Neural progenitor cell (in vitro differentiated cells): ENCODE data around the gene EGR4. TPM values are rescaled to one million over a fixed set of nuclear protein-coding genes. Genes with fewer than 3 reads are reported as not detected.

Source experiments
- DNase-seq: peaks from one replicate; pipeline ENCODE4 v3.0.0-alpha.2; 2016; ENCODE audit warnings: low spot score
- H2AFZ ChIP-seq: fragments of 200-600 bp; sonication (generic); replicated peaks from 2 replicates; pipeline ENCODE4 v1.6.1; 2016; ENCODE audit warnings: antibody characterized with exemption
- H3F3A ChIP-seq: fragments of 200-600 bp; sonication (generic); 2 replicates; pipeline ENCODE4 v1.6.1; 2016; ENCODE audit warnings: antibody characterized with exemption, low read depth
- H3K27ac ChIP-seq: fragments of 200-600 bp; sonication (generic); 2 replicates; pipeline ENCODE4 v1.5.1; 2016; ENCODE audit warnings: mild to moderate bottlenecking
- H3K27me3 ChIP-seq: fragments of 200-600 bp; sonication (generic); 2 replicates; pipeline ENCODE4 v1.6.1; 2016; ENCODE audit warnings: mild to moderate bottlenecking, moderate library complexity
- H3K36me3 ChIP-seq: fragments of 200-600 bp; sonication (generic); 2 replicates; pipeline ENCODE4 v1.5.1; 2016
- H3K4me1 ChIP-seq: fragments of 200-600 bp; sonication (generic); 2 replicates; pipeline ENCODE4 v1.6.1; 2016; ENCODE audit warnings: mixed run types
- H3K4me2 ChIP-seq: fragments of 200-600 bp; sonication (generic); 2 replicates; pipeline ENCODE4 v1.6.1; 2016
- H3K4me3 ChIP-seq: fragments of 200-600 bp; sonication (generic); 2 replicates; pipeline ENCODE4 v1.5.1; 2016
- H3K79me2 ChIP-seq: fragments of 200-600 bp; sonication (generic); 2 replicates; pipeline ENCODE4 v1.6.1; 2016; ENCODE audit warnings: low read depth
- H3K9ac ChIP-seq: fragments of 200-600 bp; sonication (generic); 2 replicates; pipeline ENCODE4 v1.6.1; 2016
- H3K9me3 ChIP-seq: fragments of 200-600 bp; sonication (generic); 2 replicates; pipeline ENCODE4 v1.5.1; 2016; ENCODE audit warnings: low read depth
- H4K20me1 ChIP-seq: fragments of 200-600 bp; sonication (generic); 2 replicates; pipeline ENCODE4 v1.6.1; 2016; ENCODE audit warnings: low read depth
- H3K27ac Mint-ChIP-seq: 3 replicates; pipeline ENCODE4 v1.8.0; 2021; ENCODE audit warnings: mixed read lengths
- H3K27me3 Mint-ChIP-seq: 2 replicates; pipeline ENCODE4 v1.8.0; 2022; ENCODE audit warnings: low read depth, mild to moderate bottlenecking, inconsistent platforms, moderate library complexity, mixed read lengths; ENCODE audit not compliant: insufficient read depth
- H3K36me3 Mint-ChIP-seq: 3 replicates; pipeline ENCODE4 v1.8.0; 2021; ENCODE audit warnings: mixed read lengths
- H3K4me1 Mint-ChIP-seq: 3 replicates; pipeline ENCODE4 v1.8.0; 2021; ENCODE audit warnings: mixed read lengths
- H3K4me3 Mint-ChIP-seq: 3 replicates; pipeline ENCODE4 v1.8.0; 2021; ENCODE audit warnings: mild to moderate bottlenecking, moderate library complexity, mixed read lengths
- H3K9me3 Mint-ChIP-seq: 3 replicates; pipeline ENCODE4 v1.8.0; 2020; ENCODE audit warnings: mixed read lengths
- EZH2 ChIP-seq: fragments of 200-600 bp; sonication (generic); IDR thresholded peaks from 2 replicates; pipeline ENCODE4 v1.6.1; 2017; ENCODE audit warnings: antibody characterized with exemption, mild to moderate bottlenecking, moderate library complexity
- EZH2phosphoT487 ChIP-seq: fragments of 200-600 bp; sonication (generic); IDR thresholded peaks from 2 replicates; pipeline ENCODE4 v1.6.1; 2017; ENCODE audit warnings: antibody characterized with exemption
- small RNA-seq: library from RNA; depleted of rRNA; stranded (forward); fragments of <200 nt; gene quantifications from one replicate; pipeline ENCODE3, GENCODE V24; 2015
- total RNA-seq: library from RNA; depleted of rRNA; stranded (reverse); fragments of >200 nt; gene quantifications from 2 replicates; pipeline ENCODE4 v1.2.3, GENCODE V29; 2015; ENCODE audit warnings: low replicate concordance
- TF ChIP-seq, protein P1 (sequence below): fragments of 200-600 bp; sonication (generic); IDR thresholded peaks from 2 replicates; pipeline ENCODE4 v1.5.1; 2017; ENCODE audit warnings: antibody characterized with exemption, mild to moderate bottlenecking

EGR4 gene
- total RNA-seq, 1 donor from 2014 or later, result not detected

GRCh38 chr2:73243884-73244570 is 49.3 kb downstream of the EGR4 start:
- TF ChIP-seq EZH2phosphoT487 (no peak), EZH2 (no peak)
- TF ChIP-seq, protein P1, sequence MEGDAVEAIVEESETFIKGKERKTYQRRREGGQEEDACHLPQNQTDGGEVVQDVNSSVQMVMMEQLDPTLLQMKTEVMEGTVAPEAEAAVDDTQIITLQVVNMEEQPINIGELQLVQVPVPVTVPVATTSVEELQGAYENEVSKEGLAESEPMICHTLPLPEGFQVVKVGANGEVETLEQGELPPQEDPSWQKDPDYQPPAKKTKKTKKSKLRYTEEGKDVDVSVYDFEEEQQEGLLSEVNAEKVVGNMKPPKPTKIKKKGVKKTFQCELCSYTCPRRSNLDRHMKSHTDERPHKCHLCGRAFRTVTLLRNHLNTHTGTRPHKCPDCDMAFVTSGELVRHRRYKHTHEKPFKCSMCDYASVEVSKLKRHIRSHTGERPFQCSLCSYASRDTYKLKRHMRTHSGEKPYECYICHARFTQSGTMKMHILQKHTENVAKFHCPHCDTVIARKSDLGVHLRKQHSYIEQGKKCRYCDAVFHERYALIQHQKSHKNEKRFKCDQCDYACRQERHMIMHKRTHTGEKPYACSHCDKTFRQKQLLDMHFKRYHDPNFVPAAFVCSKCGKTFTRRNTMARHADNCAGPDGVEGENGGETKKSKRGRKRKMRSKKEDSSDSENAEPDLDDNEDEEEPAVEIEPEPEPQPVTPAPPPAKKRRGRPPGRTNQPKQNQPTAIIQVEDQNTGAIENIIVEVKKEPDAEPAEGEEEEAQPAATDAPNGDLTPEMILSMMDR, result no peak
- Histone ChIP-seq H3K27ac (no peak overlapping the region), H3K9ac (no peak overlapping the region), H3K27me3 (no peaks in the 10 kb centered on the region), H3F3A (no peaks in the 10 kb centered on the region), H3K4me3 (no peak overlapping the region), H3K9me3 (no peaks in the 10 kb centered on the region), H2AFZ (no peak overlapping the region), H3K79me2 (peaks cover 53% of the 10 kb centered on the region), H3K4me1 (no peaks in the 10 kb centered on the region), H3K4me2 (no peak overlapping the region), H4K20me1 (peaks cover 88% of the 10 kb centered on the region), H3K36me3 (peaks cover 24% of the 10 kb centered on the region)
- peaks cover 23% of the 10 kb centered on the region for H3K36me3 Mint-ChIP-seq
- no peaks in the 10 kb centered on the region for H3K4me1 Mint-ChIP-seq
- H3K27me3 Mint-ChIP-seq, result peaks cover 2% of the 10 kb centered on the region
- no peak for DNase-seq
- H3K9me3 Mint-ChIP-seq, result no peaks in the 10 kb centered on the region
- H3K4me3 Mint-ChIP-seq, result no peak overlapping the region
- H3K27ac Mint-ChIP-seq, result no peak overlapping the region

Small RNA genes within 50 kb of the gene (small RNA-seq; reads per million reads assigned to genes)
- gene RNU6-111P, result not detected

Other genes with a start within 250 kb of the EGR4 start
- 3.4 and 7.3 TPM in 2 replicates for gene SFXN5, start 221.8 kb downstream of the EGR4 start, total RNA-seq
- 4.2 and 6.8 TPM in 2 replicates for gene RAB11FIP5, start 180.6 kb downstream of the EGR4 start, total RNA-seq
- gene NOTO, start 91.0 kb downstream of the EGR4 start, total RNA-seq, result not detected in 2 replicates
- 21.0 and 31.4 TPM in 2 replicates for gene SMYD5, start 79.3 kb downstream of the EGR4 start, total RNA-seq
- gene PRADC1, start 60.3 kb downstream of the EGR4 start, total RNA-seq, result 3.9 and 8.2 TPM in 2 replicates
- 365 and 456 TPM in 2 replicates for gene CCT7, start 59.2 kb downstream of the EGR4 start, total RNA-seq
- gene FBXO41, start 9.1 kb downstream of the EGR4 start, total RNA-seq, result 1.5 and 6.3 TPM in 2 replicates
- 55.3 and 58.8 TPM in 2 replicates for gene ALMS1, start 92.3 kb upstream of the EGR4 start, total RNA-seq